ENCODE results near the gene MAD2L1BP.
"Not testable (repeated sequence)": the region's sequence is repeated elsewhere in the genome, so short reads cannot be mapped to it uniquely, and the experiment has no call there.

DNA sequence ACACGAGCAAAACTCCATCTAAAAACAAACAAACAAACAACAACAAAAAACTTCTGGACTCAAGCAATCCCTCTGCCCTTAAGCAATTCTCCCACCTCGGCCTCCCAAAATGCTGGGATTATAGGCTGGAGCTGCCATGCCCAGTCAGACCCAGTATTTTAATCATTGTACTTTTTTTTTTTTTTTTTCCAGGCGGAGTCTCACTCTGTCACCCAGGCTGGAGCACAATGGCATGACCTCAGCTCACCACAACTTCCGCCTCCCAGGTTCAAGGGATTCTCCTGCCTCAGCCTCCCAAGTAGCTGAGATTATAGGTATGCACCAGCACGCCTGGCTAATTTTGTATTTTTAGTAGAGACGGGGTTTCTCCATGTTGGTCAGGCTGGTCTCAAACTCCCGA lies 2.6 kb upstream of the MAD2L1BP start:
- TF ChIP-seq, protein P1, sequence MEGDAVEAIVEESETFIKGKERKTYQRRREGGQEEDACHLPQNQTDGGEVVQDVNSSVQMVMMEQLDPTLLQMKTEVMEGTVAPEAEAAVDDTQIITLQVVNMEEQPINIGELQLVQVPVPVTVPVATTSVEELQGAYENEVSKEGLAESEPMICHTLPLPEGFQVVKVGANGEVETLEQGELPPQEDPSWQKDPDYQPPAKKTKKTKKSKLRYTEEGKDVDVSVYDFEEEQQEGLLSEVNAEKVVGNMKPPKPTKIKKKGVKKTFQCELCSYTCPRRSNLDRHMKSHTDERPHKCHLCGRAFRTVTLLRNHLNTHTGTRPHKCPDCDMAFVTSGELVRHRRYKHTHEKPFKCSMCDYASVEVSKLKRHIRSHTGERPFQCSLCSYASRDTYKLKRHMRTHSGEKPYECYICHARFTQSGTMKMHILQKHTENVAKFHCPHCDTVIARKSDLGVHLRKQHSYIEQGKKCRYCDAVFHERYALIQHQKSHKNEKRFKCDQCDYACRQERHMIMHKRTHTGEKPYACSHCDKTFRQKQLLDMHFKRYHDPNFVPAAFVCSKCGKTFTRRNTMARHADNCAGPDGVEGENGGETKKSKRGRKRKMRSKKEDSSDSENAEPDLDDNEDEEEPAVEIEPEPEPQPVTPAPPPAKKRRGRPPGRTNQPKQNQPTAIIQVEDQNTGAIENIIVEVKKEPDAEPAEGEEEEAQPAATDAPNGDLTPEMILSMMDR (optimal IDR thresholded peaks at IDR 0.05 in 1 of 3, IDR thresholded peaks at IDR 0.05 in 1 of 3, conservative IDR thresholded peaks at IDR 0.05 in 1 of 3; ENCODE audit: extremely low read depth in 1 of 3, insufficient read depth in 2 of 3, low read length in 3 of 3): not testable (repeated sequence)
- TF ChIP-seq EZH2 (IDR thresholded peaks at IDR 0.05; ENCODE audit: low read length): not testable (repeated sequence)

Measured in keratinocyte (primary cell).